GM18508 (cell line): ENCODE measurements around the gene ACACB.

Experiments
- ATAC-seq: cut with Tn5 transposase; IDR thresholded peaks from one replicate; pipeline ENCODE4 v1.9.1; 2021; ENCODE audit warnings: moderate number of reproducible peaks; ENCODE audit not compliant: insufficient read depth, unreplicated experiment

Gene ACACB

DNA sequence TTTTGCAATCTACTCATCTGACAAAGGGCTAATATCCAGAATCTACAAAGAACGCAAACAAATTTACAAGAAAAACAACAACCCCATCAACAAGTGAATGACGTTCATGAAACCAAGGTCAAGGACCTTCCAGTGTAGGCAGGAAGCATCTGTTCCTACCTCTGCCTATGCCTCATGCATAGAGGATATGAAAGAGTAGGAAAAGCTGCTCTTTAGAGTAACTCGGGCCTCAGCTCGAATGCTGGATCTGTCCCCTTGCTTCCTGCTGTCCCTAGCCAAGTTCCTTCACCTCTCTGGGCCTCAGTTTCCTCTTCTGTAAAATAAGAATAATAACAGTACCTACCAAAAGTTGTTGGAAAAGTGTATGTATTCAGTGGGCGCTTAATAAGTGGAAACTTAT is 127.7 kb downstream of the ACACB start:
- ATAC-seq, result no peak

DNA sequence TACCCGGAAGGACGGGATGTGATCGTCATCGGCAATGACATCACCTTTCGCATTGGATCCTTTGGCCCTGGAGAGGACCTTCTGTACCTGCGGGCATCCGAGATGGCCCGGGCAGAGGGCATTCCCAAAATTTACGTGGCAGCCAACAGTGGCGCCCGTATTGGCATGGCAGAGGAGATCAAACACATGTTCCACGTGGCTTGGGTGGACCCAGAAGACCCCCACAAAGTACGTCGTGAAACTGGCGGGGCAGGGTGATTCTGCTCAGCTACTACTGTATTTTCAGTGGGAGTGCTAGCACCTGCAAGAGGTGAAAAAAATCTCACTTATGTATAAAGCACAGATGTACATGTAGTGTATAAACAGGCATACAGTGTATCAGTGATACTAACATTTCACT is 129.8 kb downstream of the ACACB start:
- no peak for ATAC-seq

DNA sequence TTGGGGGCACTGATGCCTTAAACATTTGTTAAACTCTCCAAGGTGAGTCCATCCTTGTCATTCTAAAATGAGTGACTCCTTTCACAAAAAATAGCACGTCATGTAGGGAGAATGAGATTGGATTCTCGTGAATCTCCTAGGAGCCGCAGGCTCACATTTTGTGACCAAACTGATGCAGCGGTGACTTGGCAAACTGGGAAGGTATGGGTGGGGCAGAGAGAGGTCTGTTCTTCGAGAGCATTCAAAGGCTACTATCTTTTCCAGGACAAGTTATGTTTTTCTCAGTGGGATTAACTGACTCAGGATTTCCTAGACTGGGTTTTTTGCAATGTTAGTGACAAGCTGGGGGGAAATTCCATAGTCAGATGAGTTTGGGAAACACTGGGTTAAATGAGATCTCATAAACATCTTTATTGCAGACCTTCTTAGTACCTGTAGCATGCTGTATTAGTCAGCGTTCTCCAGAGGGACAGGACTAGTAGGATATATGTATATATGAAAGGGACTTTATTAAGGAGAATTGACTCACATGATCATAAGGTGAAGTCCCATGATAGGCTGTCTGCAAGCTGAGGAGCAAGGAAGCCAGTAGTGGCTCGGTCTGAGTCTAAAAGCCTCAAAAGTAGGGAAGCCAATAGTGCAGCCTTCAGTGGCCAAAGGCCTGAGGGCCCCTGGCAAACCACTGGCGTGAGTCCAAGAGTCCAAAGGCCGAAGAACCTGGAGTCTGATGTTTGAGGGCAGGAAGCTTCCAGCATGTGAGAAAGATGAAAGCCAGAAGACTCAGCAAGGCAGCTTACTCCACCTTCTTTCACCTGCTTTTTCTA is 131.7 kb downstream of the ACACB start:
- no peak for ATAC-seq

DNA sequence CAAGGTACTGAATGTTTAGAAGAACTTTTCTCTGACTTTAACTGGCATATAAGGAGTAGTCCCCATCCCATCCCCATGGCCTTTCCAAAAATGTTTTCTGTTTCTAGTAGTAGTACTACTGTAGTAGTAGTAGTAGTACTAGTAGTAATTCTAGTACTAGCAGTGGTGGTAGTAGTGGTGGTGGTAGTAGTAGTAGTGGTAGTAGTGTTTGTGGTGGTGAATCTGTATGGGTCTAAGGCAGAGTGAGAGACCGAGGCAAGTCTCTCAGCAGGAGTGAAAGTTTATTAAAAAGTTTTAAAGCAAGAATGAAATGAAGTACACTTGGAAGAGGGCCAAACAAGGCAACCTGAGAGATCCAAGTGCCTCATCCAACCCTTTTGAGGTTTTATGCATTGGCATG is 134.1 kb downstream of the ACACB start:
- no peak for ATAC-seq

DNA sequence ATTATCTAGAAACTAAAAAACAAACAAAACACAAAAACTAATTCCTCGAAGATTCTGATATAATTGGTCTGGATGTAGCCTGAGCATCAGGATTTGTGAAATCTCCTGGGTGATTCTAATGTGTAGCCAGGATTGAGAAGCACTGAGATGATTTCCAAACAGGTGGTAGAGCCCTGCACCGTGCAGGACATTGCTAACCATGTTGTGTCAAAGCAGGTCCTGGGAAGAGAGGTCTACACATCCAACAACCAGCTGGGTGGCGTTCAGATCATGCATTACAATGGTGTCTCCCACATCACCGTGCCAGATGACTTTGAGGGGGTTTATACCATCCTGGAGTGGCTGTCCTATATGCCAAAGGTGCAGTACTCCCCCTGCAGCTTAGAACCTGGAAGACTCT is 136.4 kb downstream of the ACACB start:
- no peak for ATAC-seq

DNA sequence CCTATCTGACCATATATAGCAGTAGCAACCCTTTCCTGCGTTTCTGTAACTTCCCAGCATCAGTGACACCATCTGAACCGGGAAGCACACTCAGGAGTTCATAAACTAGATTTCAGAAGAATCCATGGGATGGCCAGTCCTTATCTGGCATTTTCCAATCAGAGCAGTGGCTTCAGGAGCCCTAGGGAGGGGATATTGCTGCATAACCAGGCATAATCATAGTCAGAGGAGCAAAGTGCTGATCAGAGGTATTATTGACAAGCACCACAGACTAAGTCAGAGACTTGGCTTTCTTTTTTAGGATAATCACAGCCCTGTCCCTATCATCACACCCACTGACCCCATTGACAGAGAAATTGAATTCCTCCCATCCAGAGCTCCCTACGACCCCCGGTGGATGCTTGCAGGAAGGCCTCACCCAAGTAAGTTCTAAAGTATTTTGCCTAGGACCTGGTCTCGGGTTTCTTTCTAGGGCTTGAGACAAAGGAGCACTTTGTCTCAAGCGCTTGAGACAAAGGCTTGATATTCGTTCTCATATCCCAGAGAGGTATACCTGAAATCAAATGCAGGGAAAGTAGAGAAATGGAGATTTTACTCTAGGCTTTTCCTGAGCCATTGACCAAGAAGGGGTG is 137.6 kb downstream of the ACACB start:
- no peak for ATAC-seq

DNA sequence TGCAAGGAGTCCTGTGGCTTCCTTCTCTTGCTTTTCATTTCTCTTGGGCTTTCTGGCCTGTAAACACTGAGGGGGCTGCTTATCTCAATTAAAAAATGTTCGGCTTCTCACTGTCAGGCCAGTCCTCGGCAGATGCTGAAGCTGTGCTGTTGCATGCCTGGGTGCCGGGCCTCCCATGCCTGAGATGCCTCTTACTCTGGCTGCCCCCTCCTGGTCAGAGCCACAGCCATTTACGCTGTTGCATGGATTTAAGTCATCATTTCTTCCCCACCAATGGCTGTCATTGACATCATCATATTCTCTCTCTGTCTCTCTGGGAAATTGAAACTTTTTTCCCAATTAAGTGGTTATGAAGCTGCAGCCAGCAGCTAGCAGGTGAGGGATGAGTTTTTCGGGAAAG is 139.0 kb downstream of the ACACB start:
- ATAC-seq, result no peak

DNA sequence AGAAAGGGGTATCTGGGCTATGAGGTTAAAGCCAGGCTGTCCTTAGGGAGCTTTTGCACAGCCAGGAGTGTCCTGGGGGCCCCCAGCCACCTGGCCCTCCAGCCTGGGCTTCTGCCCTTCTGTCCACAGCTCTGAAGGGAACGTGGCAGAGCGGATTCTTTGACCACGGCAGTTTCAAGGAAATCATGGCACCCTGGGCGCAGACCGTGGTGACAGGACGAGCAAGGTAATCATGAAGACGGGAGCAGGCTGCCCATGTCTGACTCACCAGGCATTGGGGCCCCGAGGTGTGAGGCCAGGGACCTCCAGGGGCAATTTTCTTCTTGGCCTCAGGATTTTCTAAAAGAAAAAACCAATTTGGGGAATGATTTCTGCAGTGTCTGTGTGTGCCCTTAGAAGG is 139.6 kb downstream of the ACACB start:
- ATAC-seq, result no peak

DNA sequence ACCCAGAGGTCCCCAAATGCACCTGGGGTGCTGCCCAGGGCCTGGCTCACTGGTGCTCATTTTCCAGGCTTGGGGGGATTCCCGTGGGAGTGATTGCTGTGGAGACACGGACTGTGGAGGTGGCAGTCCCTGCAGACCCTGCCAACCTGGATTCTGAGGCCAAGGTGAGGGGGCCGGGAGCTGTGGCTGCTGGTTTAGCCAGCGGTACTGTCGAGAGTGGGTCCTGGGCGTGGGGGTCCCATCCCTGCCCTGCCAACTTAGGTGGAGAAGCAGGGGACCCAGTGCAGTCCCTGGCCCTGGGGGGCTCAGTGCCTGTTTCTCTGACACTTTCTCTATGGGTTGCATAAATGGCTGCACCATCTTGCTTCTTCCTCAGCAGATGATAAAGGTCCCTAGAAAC is 141.8 kb downstream of the ACACB start:
- no peak for ATAC-seq

DNA sequence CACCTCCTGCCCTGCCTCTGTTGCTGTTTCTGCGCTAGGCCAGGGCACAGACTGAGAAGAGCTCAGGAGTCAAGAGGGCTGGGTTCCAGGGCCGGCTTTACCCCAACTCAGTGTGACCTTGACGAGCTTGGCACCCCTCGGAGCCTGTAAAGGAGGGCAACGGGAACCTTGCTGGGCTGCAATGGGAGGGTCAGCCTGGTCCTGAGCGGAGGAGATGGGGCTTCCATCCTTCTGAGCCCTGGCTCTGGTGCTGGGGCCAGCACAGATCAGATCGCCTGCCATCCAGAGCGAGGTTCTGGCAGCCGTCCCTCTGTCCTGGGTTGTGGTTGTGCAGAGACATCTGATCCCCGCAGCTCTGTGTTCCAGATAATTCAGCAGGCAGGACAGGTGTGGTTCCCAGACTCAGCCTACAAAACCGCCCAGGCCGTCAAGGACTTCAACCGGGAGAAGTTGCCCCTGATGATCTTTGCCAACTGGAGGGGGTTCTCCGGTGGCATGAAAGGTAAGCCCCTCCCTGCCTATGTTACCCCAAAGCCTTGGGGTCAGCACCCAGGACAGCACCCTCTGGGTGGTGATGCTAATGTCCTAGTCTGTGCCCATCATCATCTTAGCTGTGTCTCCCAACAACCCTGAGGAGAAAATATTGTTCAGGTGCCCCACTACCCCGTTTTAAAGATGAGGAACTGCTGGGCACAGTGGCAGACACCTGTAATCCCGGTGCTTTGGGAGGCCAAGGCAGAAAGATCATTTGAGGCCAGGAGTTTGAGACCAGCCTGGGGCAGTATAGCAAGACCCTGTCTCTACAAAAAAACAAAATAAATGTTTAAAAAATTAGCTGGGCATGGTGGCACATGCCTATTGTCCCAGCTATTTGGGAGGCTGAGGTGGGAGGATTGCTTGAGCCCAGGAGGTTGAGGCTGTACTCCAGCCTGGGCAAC is 142.5 kb downstream of the ACACB start:
- no peak for ATAC-seq

DNA sequence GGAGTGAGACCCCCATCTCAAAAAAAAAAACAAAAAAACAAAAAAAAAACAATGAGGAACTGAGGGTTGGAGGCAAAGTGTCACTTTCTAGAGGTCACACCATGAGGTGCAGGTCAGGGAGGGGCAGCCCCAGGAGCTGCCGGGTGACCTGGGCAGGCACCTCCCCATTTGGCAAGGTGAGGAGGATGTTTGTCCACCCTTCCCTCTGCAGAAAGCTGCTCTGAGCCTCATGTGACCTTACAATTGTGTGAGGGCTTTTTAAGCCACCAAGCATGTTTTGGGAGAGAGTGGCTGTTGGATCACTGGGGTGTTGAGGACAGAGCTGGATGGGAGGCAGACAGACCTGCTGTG is 143.1 kb downstream of the ACACB start:
- no peak for ATAC-seq

DNA sequence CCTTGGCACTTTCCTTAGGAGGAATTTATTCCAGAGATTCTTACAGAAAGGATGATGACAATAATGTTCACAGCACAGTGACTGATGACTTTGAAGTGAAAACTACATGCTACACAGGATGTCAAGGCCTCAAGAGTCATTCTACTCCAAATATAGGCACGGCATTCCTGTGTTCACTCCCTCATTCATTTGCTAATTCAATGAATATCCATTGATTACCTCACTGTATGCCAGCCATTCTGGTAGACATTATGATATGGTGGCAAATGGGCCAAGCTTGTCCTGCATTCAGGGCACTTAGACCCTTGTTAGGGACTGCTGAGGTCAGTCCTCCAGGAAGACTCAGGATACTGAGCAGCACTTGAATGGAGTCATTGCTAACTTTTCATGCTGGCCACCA is 144.7 kb downstream of the ACACB start:
- ATAC-seq, result no peak

DNA sequence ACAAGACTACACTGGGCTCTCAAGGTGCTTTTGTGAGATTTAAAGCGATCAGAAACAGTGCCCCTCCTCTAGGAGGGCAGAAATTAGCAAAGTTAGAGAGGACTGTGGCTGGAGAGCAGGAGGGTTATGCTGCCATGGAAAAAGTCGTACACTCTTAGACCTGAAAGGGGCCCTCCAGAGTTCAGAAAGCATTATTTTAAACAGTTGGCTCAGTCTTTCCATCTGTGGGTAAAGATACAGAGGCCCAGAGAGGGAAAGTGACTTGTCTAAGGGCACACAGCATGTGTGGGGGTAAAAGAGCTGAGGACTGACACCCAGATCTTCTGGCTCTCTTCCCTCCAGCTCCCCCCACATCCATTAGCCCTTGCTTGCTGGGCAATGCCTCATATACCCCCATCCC is 145.6 kb downstream of the ACACB start:
- ATAC-seq, result no peak

DNA sequence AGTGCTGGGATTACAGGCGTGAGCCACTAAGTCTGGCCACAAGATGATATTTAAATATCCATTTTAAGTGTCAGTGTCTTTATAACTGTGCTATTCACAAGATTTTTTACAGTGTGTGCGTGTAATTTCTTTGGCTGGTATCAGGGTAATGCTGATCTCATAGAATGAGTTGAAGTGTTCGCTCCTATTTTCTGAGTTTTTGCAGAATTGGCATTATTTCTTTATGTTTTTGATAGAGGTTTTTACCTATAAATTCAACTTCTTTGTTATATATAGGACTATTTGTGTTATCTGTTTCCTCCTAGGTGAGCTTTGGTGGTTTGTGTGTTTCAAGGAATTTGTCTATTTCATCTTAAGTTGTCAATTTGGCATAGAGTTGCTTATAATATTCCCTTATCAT is 147.1 kb downstream of the ACACB start:
- ATAC-seq, result no peak

DNA sequence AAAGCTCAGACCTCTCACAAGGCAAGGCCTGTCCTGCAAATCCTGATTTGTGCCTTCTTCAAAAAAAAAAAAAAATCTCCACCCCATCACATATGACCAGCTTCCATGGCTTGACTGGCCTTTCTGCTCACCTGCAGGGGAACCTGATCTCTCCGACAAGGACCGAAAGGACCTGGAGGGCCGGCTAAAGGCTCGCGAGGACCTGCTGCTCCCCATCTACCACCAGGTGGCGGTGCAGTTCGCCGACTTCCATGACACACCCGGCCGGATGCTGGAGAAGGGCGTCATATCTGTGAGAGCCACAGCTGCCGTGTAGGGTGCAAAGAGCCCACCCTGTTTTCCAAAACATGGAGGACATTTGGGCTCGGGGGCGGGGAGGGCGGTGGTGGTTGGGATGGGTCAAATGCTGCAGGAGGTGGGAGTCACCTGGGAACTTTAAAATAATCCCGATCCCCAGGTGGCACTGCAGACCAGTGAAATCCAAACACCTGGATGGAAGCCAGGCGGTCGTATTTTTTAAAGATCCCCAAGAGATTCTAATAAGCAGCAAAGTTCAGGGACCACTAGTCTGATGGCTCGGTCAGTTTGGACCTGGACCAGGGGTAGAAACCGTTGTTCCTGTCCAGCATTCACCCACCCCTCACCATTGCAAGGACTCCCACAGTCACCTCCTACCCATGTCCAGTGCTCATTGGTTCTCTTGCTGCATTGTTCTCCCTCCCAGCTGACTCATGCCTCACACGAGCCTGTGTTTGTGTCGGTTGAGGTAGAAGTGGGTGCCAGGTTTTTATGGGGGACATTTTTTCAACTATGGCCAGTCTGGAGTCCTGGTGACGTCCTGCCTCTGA is 147.9 kb downstream of the ACACB start:
- ATAC-seq, result no peak

DNA sequence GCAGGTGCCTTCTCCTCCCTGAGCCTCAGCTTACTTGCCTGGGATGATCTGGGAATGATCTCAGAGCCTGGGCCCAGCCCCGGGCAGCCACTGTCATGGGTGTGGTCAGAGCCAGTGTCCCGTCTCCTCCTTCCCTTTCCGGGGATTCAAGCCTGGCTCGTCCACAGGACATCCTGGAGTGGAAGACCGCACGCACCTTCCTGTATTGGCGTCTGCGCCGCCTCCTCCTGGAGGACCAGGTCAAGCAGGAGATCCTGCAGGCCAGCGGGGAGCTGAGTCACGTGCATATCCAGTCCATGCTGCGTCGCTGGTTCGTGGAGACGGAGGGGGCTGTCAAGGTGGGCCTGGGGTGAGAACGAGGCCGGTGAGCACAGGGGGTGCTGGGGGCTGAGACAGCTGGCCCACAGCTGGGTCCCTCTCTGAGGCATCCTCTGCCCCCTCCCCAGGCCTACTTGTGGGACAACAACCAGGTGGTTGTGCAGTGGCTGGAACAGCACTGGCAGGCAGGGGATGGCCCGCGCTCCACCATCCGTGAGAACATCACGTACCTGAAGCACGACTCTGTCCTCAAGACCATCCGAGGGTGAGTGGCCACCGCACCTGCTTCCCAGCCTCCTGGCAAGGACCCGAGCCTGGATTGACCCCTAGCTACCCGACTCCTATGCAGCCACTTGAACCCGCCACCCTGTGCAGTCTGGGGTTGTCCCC is 148.7 kb downstream of the ACACB start:
- ATAC-seq, result no peak

DNA sequence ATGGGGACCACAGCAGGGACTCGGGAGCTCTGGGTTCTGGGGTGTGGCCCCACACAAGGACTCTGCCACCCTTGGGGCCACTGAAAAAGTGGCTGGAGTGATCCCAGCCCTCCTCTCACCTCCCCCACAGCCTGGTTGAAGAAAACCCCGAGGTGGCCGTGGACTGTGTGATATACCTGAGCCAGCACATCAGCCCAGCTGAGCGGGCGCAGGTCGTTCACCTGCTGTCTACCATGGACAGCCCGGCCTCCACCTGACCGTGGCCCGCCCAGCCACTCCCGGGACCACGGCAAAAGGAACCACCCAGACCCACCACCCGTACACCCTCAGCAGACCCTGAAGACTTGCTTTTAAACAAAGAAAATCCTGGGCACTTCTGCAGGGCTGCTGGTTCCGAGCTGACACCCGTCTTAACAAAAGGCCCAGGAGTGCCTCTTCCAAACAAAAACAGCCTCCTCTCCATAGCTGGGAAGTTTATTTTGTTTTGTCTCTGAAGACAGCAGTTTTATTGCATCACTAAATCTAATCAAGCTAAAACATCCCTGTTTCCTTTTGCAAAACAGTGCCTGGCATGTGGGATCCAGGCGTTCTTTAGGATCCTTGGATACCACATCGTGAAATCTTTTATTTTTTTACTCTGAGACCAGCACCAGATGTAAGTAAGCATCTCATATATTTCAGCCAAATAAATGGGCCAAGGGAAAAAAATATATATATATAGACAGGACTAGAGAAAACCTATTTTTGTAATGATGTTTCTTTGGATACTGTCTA is 149.9 kb downstream of the ACACB start:
- ATAC-seq, result no peak

DNA sequence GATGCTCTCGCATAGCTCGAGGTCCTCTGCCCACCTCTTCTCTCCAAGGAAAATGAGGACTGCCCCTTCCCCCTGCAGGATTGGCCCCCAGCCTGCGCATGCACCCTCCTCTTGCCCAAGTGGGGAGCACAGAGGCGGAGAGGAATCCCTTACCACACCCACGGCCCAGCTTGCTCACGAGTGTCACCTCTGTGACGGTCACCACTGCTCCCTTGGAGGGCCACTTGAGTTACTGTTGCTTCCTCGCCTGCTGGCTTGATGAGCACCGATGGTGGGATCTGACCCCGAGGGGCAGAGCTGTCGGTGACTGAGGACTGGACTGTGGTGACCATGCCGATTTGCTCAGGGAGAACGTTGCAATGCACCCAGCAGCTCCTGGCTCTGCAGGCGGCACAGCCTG is 151.0 kb downstream of the ACACB start:
- ATAC-seq, result no peak

DNA sequence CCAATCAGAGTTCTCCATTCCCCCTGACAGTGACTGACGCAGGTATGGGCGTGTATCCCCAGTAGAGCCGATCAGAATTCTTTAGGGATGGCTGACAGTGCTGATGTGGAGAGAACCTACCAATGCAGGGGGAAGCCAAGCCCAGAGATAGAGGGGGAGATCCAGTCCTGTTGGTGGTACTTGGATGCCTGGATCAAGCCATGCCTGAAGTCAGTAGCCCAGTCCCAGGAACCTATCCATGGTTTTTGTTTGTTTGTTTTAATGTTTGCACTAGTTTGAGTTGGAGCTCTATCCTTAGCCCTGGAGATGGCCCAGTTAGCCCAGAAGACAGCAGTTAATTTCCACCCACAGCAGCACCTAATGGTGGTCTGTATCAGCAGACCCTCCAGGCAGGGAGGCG is 152.5 kb downstream of the ACACB start:
- ATAC-seq, result no peak
